ENCODE results near the gene C2CD4B. TPM values are rescaled to one million over a fixed set of nuclear protein-coding genes. Genes with fewer than 3 reads are reported as not detected.

The C2CD4B gene
- polyA plus RNA-seq, 1 donor (not counting 4 experiments of a cell fraction or from before 2014, with no cell fraction given) = not detected

DNA sequence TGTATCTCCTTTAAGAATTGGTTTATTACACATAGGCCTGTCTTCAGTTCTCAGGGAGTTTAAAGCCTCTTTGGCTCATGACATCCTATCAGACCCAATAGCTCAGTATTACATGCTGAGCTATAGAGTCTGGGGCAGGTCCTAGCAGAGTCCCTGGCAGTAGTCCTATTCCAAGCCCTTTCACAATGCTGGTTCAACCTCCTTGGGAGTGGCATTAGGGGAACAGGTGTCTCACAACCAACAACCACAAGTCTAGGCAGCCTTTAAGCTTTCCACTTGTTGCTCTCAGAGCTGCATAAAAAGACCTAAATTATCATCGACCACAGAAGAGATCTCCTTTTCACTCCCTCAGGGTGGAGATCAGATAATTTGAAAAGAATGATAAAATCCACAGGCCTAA lies 22.8 kb upstream of the C2CD4B start:
- no peaks in the 10 kb centered on the region for H4K20me1 ChIP-seq (ENCODE audit: control insufficient read depth, extremely low read depth, insufficient read depth, low read length)
- DNase-seq (ENCODE audit: low read depth, low spot score) = no peak
- H3K4me1 ChIP-seq (ENCODE audit: control insufficient read depth, extremely low read depth, insufficient read depth, low read length) = no peaks in the 10 kb centered on the region
- no peak for FAIRE-seq
- no peak overlapping the region for H3K9ac ChIP-seq (ENCODE audit: control insufficient read depth, extremely low read depth, insufficient read depth, low read length)
- no peaks in the 10 kb centered on the region for H3K9me1 ChIP-seq (ENCODE audit: control insufficient read depth, extremely low read depth, insufficient read depth, low read length)
- no peaks in the 10 kb centered on the region for H3K36me3 ChIP-seq (ENCODE audit: control insufficient read depth in 2 of 2, extremely low read depth in 1 of 2, insufficient read depth in 2 of 2, low read length in 2 of 2)
- H3K27ac ChIP-seq (ENCODE audit: control insufficient read depth, insufficient read depth, low read length) = no peak overlapping the region
- H3K27me3 ChIP-seq (ENCODE audit: control insufficient read depth, extremely low read depth, insufficient read depth, low read length) = no peaks in the 10 kb centered on the region
- TF ChIP-seq EZH2 (IDR thresholded peaks at IDR 0.05; ENCODE audit: low read length) (no peak), CTCF (optimal IDR thresholded peaks at IDR 0.05 in 1 of 3, IDR thresholded peaks at IDR 0.05 in 1 of 3, conservative IDR thresholded peaks at IDR 0.05 in 1 of 3; ENCODE audit: extremely low read depth in 1 of 3, insufficient read depth in 2 of 3, low read length in 3 of 3) (no peak)
- H3K4me2 ChIP-seq (ENCODE audit: control insufficient read depth, extremely low read depth, insufficient read depth, low read depth, low read length) = no peak overlapping the region
- no peaks in the 10 kb centered on the region for H3K9me3 ChIP-seq (ENCODE audit: control insufficient read depth, low read depth, low read length)
- dilution Hi-C loops (cut with MboI; ENCODE audit: extremely low pct_ligation_motif_present, low sequenced_read_pairs) = no loop called here
- no peaks in the 10 kb centered on the region for H3K79me2 ChIP-seq (ENCODE audit: control insufficient read depth, insufficient read depth, low read length)
- no peak overlapping the region for H2AFZ ChIP-seq (ENCODE audit: control insufficient read depth, low read length)
- no peak overlapping the region for H3K4me3 ChIP-seq (ENCODE audit: control insufficient read depth in 2 of 3, extremely low read depth in 1 of 3, insufficient read depth in 2 of 3, low read depth in 1 of 3, low read length in 3 of 3)

DNA sequence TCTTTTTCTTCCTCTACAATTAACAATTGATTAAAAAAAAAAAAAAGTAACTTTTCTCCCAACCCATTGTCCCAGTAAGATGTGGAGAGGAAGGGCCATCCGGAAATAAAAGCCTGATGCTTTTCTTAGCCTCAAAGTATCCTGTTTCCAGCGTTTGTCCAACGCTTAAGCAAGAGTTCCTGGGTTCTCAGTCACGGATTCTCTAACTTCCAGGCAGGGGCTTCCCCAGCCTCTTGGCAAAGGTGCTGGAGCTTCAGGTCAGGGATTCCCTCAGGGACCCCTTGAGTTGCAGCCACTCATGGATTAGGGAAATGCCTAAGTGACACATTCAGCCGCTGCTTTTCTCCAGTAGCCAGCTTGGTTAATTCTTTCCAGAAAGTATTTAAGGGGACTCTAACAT lies 22.3 kb upstream of the C2CD4B start:
- dilution Hi-C loops (cut with MboI; ENCODE audit: extremely low pct_ligation_motif_present, low sequenced_read_pairs) = no loop called here
- Histone ChIP-seq H3K27me3 (ENCODE audit: control insufficient read depth, extremely low read depth, insufficient read depth, low read length) (no peaks in the 10 kb centered on the region), H3K36me3 (ENCODE audit: control insufficient read depth in 2 of 2, extremely low read depth in 1 of 2, insufficient read depth in 2 of 2, low read length in 2 of 2) (no peaks in the 10 kb centered on the region), H3K9me3 (ENCODE audit: control insufficient read depth, low read depth, low read length) (no peaks in the 10 kb centered on the region), H3K4me3 (ENCODE audit: control insufficient read depth in 2 of 3, extremely low read depth in 1 of 3, insufficient read depth in 2 of 3, low read depth in 1 of 3, low read length in 3 of 3) (no peak overlapping the region), H3K4me1 (ENCODE audit: control insufficient read depth, extremely low read depth, insufficient read depth, low read length) (no peaks in the 10 kb centered on the region), H3K9me1 (ENCODE audit: control insufficient read depth, extremely low read depth, insufficient read depth, low read length) (no peaks in the 10 kb centered on the region), H4K20me1 (ENCODE audit: control insufficient read depth, extremely low read depth, insufficient read depth, low read length) (no peaks in the 10 kb centered on the region), H3K79me2 (ENCODE audit: control insufficient read depth, insufficient read depth, low read length) (no peaks in the 10 kb centered on the region), H3K27ac (ENCODE audit: control insufficient read depth, insufficient read depth, low read length) (no peak overlapping the region), H3K4me2 (ENCODE audit: control insufficient read depth, extremely low read depth, insufficient read depth, low read depth, low read length) (no peak overlapping the region), H3K9ac (ENCODE audit: control insufficient read depth, extremely low read depth, insufficient read depth, low read length) (no peak overlapping the region), H2AFZ (ENCODE audit: control insufficient read depth, low read length) (no peak overlapping the region)
- no peak for DNase-seq (ENCODE audit: low read depth, low spot score)
- FAIRE-seq = no peak
- TF ChIP-seq CTCF (optimal IDR thresholded peaks at IDR 0.05 in 1 of 3, IDR thresholded peaks at IDR 0.05 in 1 of 3, conservative IDR thresholded peaks at IDR 0.05 in 1 of 3; ENCODE audit: extremely low read depth in 1 of 3, insufficient read depth in 2 of 3, low read length in 3 of 3) (no peak), EZH2 (IDR thresholded peaks at IDR 0.05; ENCODE audit: low read length) (no peak)
